DOHH2 (cell line): ENCODE data around the gene TMEM45A.

Experiments used
- H3F3A ChIP-seq: fragments of 200-600 bp; sonication (generic), shearing (Covaris generic); 2 replicates; pipeline ENCODE4 v1.6.0; 2016; ENCODE audit warnings: antibody characterized with exemption, mild to moderate bottlenecking; ENCODE audit not compliant: control insufficient read depth, insufficient read depth
- H3K27ac ChIP-seq: fragments of 200-600 bp; sonication (generic); 2 replicates; pipeline ENCODE4 v1.5.1; 2014; ENCODE audit warnings: low read depth, mild to moderate bottlenecking, low read length, moderate library complexity
- H3K27me3 ChIP-seq: fragments of 200-600 bp; sonication (generic); 2 replicates; pipeline ENCODE4 v1.6.1; 2014; ENCODE audit warnings: mild to moderate bottlenecking, low read length, mixed read lengths; ENCODE audit not compliant: control insufficient read depth
- H3K36me3 ChIP-seq: fragments of 200-600 bp; sonication (generic); 2 replicates; pipeline ENCODE4 v1.6.1; 2014; ENCODE audit warnings: mild to moderate bottlenecking, low read length, moderate library complexity, mixed read lengths; ENCODE audit not compliant: control insufficient read depth
- H3K4me1 ChIP-seq: fragments of 200-600 bp; sonication (generic); 2 replicates; pipeline ENCODE4 v1.6.1; 2014; ENCODE audit warnings: mild to moderate bottlenecking, low read length, mixed read lengths; ENCODE audit not compliant: control insufficient read depth
- H3K4me2 ChIP-seq: fragments of 200-600 bp; sonication (generic); 2 replicates; pipeline ENCODE4 v1.6.0; 2014; ENCODE audit warnings: mild to moderate bottlenecking, low read length, moderate library complexity
- H3K4me3 ChIP-seq: fragments of 200-600 bp; sonication (generic); 2 replicates; pipeline ENCODE4 v1.5.1; 2014; ENCODE audit warnings: mild to moderate bottlenecking, low read length, mixed read lengths
- H3K79me2 ChIP-seq: fragments of 200-600 bp; sonication (generic); 2 replicates; pipeline ENCODE4 v1.6.1; 2014; ENCODE audit warnings: mild to moderate bottlenecking, low read length, mixed read lengths; ENCODE audit not compliant: control insufficient read depth
- H3K9me2 ChIP-seq: fragments of 200-600 bp; sonication (generic); replicated peaks from 2 replicates; pipeline ENCODE4 v1.6.1; 2014; ENCODE audit warnings: mild to moderate bottlenecking, low read length, mixed read lengths; ENCODE audit not compliant: control insufficient read depth
- H3K9me3 ChIP-seq: fragments of 200-600 bp; sonication (generic); 2 replicates; pipeline ENCODE4 v1.6.1; 2014; ENCODE audit warnings: antibody characterized with exemption, low read length, mixed read lengths; ENCODE audit not compliant: control insufficient read depth, insufficient read depth
- H4K20me1 ChIP-seq: fragments of 200-600 bp; sonication (generic); 2 replicates; pipeline ENCODE4 v1.6.0; 2014; ENCODE audit warnings: low read depth, mild to moderate bottlenecking, antibody characterized with exemption, low read length, moderate library complexity; ENCODE audit not compliant: control insufficient read depth, insufficient read depth
- EZH2phosphoT487 ChIP-seq: fragments of 200-600 bp; sonication (generic); IDR thresholded peaks from 2 replicates; pipeline ENCODE4 v1.6.1; 2017; ENCODE audit warnings: borderline replicate concordance, mild to moderate bottlenecking, antibody characterized with exemption, low read length, moderate library complexity, mixed read lengths
- TF ChIP-seq, protein P1 (sequence below): fragments of 200-600 bp; sonication (generic); IDR thresholded peaks from one replicate; pipeline ENCODE4 v1.5.1; 2014; ENCODE audit warnings: antibody characterized with exemption, mild to moderate bottlenecking, low read depth, low read length; ENCODE audit not compliant: poor library complexity, severe bottlenecking

Gene TMEM45A

DNA sequence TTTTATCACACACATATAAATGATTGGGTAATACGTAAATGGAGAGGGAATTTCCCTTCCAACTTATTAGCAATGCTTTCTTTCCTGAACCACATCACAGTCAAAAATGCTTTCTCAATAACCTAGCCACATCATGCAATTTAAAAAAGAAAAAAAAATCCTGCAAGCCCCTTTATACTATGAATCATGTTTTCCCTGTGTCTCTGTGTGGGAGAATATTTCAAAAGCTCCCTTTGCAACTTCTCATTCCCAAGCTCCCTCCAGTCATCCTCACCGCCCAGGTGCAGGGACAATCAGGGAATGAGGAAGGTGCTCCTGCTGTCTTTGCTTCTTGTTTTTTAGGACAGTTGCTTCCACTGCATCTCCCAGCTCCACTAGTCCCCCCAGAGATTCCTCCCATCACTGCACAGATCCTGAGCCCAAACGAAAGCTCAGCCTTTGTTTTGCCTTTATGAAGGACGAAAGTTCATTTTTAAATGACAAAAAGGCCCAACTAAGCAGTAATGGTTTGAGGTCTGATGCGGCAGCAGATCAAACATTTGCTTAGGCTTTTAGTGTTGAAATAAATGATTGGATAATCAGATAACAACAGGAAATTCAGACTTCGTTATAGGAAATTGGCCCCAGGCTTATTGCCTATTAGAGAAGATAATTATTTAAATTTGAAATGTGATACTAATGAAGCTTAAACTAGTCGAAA, 69.2 kb downstream of the TMEM45A start:
- no peaks in the 10 kb centered on the region for H4K20me1 ChIP-seq
- H3K9me2 ChIP-seq = no peaks in the 10 kb centered on the region
- no peaks in the 10 kb centered on the region for H3F3A ChIP-seq
- no peaks in the 10 kb centered on the region for H3K4me1 ChIP-seq
- H3K79me2 ChIP-seq = no peaks in the 10 kb centered on the region
- no peak overlapping the region for H3K27ac ChIP-seq
- no peak overlapping the region for H3K4me3 ChIP-seq
- no peaks in the 10 kb centered on the region for H3K36me3 ChIP-seq
- TF ChIP-seq, protein P1, sequence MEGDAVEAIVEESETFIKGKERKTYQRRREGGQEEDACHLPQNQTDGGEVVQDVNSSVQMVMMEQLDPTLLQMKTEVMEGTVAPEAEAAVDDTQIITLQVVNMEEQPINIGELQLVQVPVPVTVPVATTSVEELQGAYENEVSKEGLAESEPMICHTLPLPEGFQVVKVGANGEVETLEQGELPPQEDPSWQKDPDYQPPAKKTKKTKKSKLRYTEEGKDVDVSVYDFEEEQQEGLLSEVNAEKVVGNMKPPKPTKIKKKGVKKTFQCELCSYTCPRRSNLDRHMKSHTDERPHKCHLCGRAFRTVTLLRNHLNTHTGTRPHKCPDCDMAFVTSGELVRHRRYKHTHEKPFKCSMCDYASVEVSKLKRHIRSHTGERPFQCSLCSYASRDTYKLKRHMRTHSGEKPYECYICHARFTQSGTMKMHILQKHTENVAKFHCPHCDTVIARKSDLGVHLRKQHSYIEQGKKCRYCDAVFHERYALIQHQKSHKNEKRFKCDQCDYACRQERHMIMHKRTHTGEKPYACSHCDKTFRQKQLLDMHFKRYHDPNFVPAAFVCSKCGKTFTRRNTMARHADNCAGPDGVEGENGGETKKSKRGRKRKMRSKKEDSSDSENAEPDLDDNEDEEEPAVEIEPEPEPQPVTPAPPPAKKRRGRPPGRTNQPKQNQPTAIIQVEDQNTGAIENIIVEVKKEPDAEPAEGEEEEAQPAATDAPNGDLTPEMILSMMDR = no peak
- no peak for TF ChIP-seq EZH2phosphoT487
- no peak overlapping the region for H3K4me2 ChIP-seq
- no peaks in the 10 kb centered on the region for H3K9me3 ChIP-seq
- no peaks in the 10 kb centered on the region for H3K27me3 ChIP-seq

DNA sequence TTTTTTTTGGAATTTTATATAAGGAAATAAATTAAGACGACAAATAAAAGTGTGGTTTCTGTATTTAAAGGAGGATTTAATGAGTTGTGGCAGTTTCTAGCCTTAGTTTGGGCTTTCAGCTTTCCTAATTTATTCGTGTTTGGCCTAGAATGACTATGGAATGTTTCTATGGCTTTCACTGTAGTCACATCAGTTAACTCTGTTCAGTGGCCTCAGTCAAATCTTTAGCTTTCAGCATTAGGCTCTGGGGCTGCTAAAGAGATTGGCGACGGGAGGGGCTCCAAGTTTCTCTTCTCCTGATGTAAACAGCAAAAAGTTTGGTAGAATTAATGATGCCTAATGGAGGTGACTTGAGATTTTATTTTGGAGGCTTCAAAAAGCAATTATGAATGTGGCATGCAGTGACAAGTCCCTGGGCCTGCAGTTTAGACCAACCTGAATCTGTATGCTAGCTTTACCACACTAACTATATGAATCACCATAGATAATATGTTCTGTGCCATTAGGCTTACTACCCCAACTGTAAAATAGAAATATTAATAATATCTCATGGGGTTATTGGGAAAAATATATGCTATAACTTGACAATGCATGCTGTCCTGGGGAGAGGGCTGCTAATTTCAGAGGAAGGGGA, 69.9 kb downstream of the TMEM45A start:
- Histone ChIP-seq H3F3A (no peaks in the 10 kb centered on the region), H3K4me2 (no peak overlapping the region), H3K9me3 (no peaks in the 10 kb centered on the region), H3K79me2 (no peaks in the 10 kb centered on the region), H3K9me2 (no peaks in the 10 kb centered on the region), H3K27ac (no peak overlapping the region), H3K4me1 (no peaks in the 10 kb centered on the region), H3K36me3 (no peaks in the 10 kb centered on the region), H4K20me1 (no peaks in the 10 kb centered on the region), H3K27me3 (no peaks in the 10 kb centered on the region), H3K4me3 (no peak overlapping the region)
- TF ChIP-seq EZH2phosphoT487 = no peak
- TF ChIP-seq, protein P1 = no peak

DNA sequence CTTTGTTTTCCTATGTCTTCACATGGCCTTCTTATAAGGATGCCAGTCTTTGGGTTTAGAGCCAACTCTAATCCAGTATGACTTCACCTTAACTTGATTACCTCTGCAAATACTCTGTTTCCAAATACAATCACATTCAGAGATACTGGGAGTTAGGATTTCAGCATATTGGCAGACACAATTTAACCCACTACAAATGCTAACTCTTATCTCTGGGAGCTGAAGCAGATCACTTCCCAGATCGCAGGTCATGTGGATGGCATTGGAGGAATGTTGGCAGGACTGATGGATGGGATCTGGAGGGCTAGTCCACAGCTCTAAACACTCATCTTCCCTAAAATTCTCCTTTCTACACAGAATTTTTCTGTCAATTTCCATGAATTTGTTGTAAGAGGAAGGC, 70.8 kb downstream of the TMEM45A start:
- Histone ChIP-seq H3K36me3 (no peaks in the 10 kb centered on the region), H4K20me1 (no peaks in the 10 kb centered on the region), H3K9me3 (no peaks in the 10 kb centered on the region), H3F3A (no peaks in the 10 kb centered on the region), H3K4me3 (no peak overlapping the region), H3K27ac (no peak overlapping the region), H3K79me2 (no peaks in the 10 kb centered on the region), H3K9me2 (no peaks in the 10 kb centered on the region), H3K4me2 (no peak overlapping the region), H3K4me1 (no peaks in the 10 kb centered on the region), H3K27me3 (no peaks in the 10 kb centered on the region)
- TF ChIP-seq EZH2phosphoT487 = no peak
- TF ChIP-seq, protein P1 = no peak
